Measurements from ENCODE around the gene HECTD4.

The HECTD4 gene

DNA sequence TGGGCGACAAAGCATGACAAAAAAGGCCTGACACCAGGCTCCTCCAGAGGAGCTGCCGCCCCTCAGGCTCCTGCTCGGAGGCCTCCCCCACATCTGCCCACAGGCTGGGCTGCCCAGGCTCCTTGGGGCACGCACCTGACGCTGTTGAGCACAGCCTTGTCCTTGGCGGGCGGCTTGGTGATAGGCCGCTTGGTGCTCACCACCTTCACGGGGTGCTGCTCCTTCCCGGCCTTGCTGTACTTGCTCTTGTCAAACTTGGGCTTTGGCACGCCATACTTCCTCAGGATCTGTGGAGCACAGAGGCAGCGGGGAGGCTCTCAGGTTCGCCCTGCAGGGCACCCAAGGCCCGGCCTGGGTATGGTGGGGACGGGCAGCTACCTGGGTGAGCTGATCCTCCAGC lies 203.4 kb downstream of the HECTD4 start:
- no peak for TF ChIP-seq JUND (IDR thresholded peaks at IDR 0.05; ENCODE audit: low read depth)
- no peak for DNase-seq (ENCODE audit: low read depth in 1 of 2, low spot score in 1 of 2)
- in situ Hi-C loops (cut with HindIII; ENCODE audit: low pct_unique_long_range_greater_than_20kb, low sequenced_read_pairs), result no loop called here

- in situ Hi-C loops (cut with HindIII; ENCODE audit: low pct_unique_long_range_greater_than_20kb, low sequenced_read_pairs), result no loop called here
- no peak for TF ChIP-seq JUND (IDR thresholded peaks at IDR 0.05; ENCODE audit: low read depth)
Observed at GRCh38 chr12:112176321-112177010, 205.8 kb downstream of the HECTD4 start.

GRCh38 chr12:112175361-112176155 lies 206.7 kb downstream of the HECTD4 start:
- in situ Hi-C loops (cut with HindIII; ENCODE audit: low pct_unique_long_range_greater_than_20kb, low sequenced_read_pairs), result no loop called here
- TF ChIP-seq JUND (IDR thresholded peaks at IDR 0.05; ENCODE audit: low read depth), result no peak
- DNase-seq (ENCODE audit: low read depth in 1 of 2, low spot score in 1 of 2), result no peak

More at GRCh38 chr12:112176321-112177010, 205.8 kb downstream of the HECTD4 start:
- DNase-seq (ENCODE audit: low read depth in 1 of 2, low spot score in 1 of 2), result no peak

DNA sequence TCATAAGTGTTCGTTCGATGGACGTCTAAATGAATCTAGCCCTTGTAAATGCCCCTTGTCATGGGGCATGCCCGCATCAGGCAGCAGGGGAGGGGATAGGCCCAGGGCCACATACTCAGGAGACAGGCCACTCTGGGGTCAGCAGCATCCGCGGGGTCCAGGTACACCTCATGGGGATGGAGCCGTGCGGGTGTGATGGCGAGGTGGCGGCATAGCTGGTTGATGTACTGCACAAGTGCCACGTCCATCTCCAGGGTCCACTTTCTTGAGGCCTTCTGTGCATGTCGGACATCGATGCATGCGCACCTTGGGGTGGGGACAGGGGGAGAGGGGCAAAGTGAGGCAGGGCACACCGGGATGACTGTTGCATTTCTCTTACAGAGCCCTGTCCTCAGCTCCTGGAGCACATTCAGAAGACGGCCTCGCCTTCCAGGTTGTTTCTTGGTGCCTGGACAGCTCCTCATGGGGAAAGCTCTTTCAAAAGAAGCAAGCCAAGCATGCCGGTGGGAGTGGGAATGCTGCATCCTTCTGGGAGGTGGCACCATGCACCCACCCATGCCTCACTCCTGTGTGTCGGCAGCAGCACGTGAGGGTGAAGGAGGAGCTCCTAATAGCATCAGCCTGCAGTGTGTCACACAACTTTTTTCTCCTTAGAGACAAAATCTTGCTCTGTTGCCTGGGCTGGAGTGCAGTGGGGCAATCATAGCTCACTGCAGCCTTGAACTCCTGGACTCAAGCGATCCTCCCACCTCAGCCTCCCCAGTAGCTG lies 209.5 kb downstream of the HECTD4 start:
- in situ Hi-C loops (cut with HindIII; ENCODE audit: low pct_unique_long_range_greater_than_20kb, low sequenced_read_pairs), result no loop called here
- TF ChIP-seq JUND (IDR thresholded peaks at IDR 0.05; ENCODE audit: low read depth), result no peak
- DNase-seq (ENCODE audit: low read depth in 1 of 2, low spot score in 1 of 2), result no peak

- TF ChIP-seq JUND (IDR thresholded peaks at IDR 0.05; ENCODE audit: low read depth), result no peak
- in situ Hi-C loops (cut with HindIII; ENCODE audit: low pct_unique_long_range_greater_than_20kb, low sequenced_read_pairs), result no loop called here
- no peak for DNase-seq (ENCODE audit: low read depth in 1 of 2, low spot score in 1 of 2)
Observed at GRCh38 chr12:112170971-112171596, 211.1 kb downstream of the HECTD4 start.

GRCh38 chr12:112170376-112170775 lies 211.9 kb downstream of the HECTD4 start:
- in situ Hi-C loops (cut with HindIII; ENCODE audit: low pct_unique_long_range_greater_than_20kb, low sequenced_read_pairs), result no loop called here
- DNase-seq (ENCODE audit: low read depth in 1 of 2, low spot score in 1 of 2), result no peak
- TF ChIP-seq JUND (IDR thresholded peaks at IDR 0.05; ENCODE audit: low read depth), result no peak

DNA sequence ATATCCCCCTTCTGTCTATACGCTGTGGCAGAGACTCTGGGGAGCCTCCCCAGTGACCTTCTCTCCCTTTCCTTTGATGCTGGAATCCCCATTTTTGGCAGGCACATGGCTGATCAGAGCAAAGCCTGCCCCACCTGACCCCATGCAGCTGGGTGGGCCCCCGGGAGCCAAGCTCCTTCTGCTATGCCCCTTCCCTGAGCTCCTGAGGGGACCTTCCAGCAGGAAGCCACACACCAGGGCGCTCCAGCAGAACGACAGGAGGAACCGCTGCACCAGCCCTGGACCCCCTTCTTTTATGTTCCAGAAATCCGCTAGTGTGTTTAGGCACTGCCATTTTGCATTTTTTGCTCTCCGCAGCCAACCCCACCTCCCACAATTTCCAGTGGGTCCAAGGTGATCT lies 212.3 kb downstream of the HECTD4 start:
- no peak for DNase-seq (ENCODE audit: low read depth in 1 of 2, low spot score in 1 of 2)
- TF ChIP-seq JUND (IDR thresholded peaks at IDR 0.05; ENCODE audit: low read depth), result no peak
- in situ Hi-C loops (cut with HindIII; ENCODE audit: low pct_unique_long_range_greater_than_20kb, low sequenced_read_pairs), result no loop called here

GRCh38 chr12:112169161-112169872 lies 212.9 kb downstream of the HECTD4 start:
- TF ChIP-seq JUND (IDR thresholded peaks at IDR 0.05; ENCODE audit: low read depth), result no peak
- in situ Hi-C loops (cut with HindIII; ENCODE audit: low pct_unique_long_range_greater_than_20kb, low sequenced_read_pairs), result no loop called here
- no peak for DNase-seq (ENCODE audit: low read depth in 1 of 2, low spot score in 1 of 2)

GRCh38 chr12:112168561-112168971 lies 213.7 kb downstream of the HECTD4 start:
- no peak for TF ChIP-seq JUND (IDR thresholded peaks at IDR 0.05; ENCODE audit: low read depth)
- no peak for DNase-seq (ENCODE audit: low read depth in 1 of 2, low spot score in 1 of 2)
- in situ Hi-C loops (cut with HindIII; ENCODE audit: low pct_unique_long_range_greater_than_20kb, low sequenced_read_pairs), result no loop called here

DNA sequence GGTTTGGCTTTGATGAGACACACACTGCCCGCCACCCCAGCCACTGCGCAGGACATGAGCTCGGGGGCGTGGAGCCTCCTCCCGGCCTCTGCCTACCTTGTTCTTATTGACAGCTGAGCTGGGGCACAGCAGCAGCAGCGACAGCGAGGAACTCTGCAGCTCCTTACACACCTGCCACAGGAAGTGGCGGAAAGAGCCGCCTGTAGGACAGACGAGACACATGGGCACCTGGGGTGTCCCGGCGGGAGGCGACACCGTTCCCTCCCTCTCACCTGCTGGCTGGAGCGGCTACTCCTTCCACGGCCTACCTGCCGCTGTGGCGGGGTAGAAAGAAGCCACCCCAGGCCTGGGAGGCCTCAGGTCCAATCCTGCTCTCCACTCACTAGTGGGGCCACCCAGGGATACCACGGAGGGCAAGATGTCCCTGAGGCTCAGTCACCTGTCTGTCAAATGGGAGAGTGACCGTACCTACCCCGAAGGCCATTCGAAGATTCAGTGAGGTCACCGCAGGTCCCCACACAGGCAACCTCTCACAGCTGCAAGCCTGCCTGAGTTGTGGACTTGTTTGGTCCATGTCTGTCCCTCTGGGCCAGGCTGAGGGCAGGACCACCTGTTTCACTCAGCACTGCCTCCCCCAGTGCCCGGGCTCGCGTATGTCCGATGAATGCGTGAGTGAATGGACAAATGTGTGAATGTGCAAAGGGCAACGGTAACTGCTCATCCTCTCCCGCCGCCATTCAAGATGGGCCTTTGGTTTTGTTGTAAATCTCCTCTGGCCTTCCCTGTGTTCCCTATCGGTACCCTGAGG lies 214.3 kb downstream of the HECTD4 start:
- DNase-seq (ENCODE audit: low read depth in 1 of 2, low spot score in 1 of 2), result no peak
- in situ Hi-C loops (cut with HindIII; ENCODE audit: low pct_unique_long_range_greater_than_20kb, low sequenced_read_pairs), result no loop called here
- TF ChIP-seq JUND (IDR thresholded peaks at IDR 0.05; ENCODE audit: low read depth), result no peak

DNA sequence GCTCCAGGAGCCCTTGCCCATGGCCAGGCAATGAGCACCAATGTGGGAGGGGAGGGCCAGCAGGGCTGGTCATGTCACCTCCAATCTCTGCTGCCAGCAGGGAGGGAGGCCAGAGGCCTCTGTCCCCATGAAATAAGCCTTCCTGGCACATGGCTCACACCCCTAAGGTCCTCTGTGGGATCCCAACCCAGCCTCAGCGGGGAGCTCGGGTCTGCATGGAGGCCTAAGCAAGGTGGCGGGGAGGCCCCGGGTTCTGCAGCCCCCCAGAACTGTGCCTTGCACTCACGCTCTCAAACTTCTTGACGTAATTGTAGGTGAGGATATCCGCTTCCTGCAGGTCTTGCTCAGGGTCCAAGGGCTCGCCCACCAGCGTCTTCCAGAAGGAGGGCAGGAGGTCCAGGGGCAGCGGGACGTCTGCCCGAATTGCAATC lies 215.2 kb downstream of the HECTD4 start:
- DNase-seq (ENCODE audit: low read depth in 1 of 2, low spot score in 1 of 2), result no peak
- in situ Hi-C loops (cut with HindIII; ENCODE audit: low pct_unique_long_range_greater_than_20kb, low sequenced_read_pairs), result no loop called here
- TF ChIP-seq JUND (IDR thresholded peaks at IDR 0.05; ENCODE audit: low read depth), result no peak

All from T47D (cell line).